HepG2 (cell line): Measurements from ENCODE around the gene TMPO. TPM values are rescaled to one million over a fixed set of nuclear protein-coding genes. Genes with fewer than 3 reads are reported as not detected.

Experiments
- ASH2L ChIP-seq: fragments of 300-600, 200-600 bp; sonication (generic); IDR thresholded peaks from 2 replicates; pipeline ENCODE4 v1.7.0; 2017; ENCODE audit warnings: low read depth, mild to moderate bottlenecking, moderate library complexity, mixed read lengths, low read length; ENCODE audit not compliant: insufficient read length
- CBX2 ChIP-seq, 2 experiments: fragments of 200-600 bp in 1 of 2; sonication (generic); formaldehyde crosslinking in 1 of 2; IDR thresholded peaks; 2 replicates each; pipeline versions ENCODE4 v1.7.0 to v1.8.1; 2018 to 2022; ENCODE audit warnings: low read depth in 2 of 2, low read length in 1 of 2, mild to moderate bottlenecking in 1 of 2, missing genetic modification reagents in 1 of 2
- PHB2 ChIP-seq: fragments of 450-650 bp; IDR thresholded peaks from 2 replicates; pipeline ENCODE4 v1.6.1; 2018; ENCODE audit not compliant: partially characterized antibody
- SMARCC2 ChIP-seq: fragments of 450-650 bp; IDR thresholded peaks from 2 replicates; pipeline ENCODE4 v1.6.1; 2017; ENCODE audit warnings: antibody characterized with exemption, mild to moderate bottlenecking
- ZFY ChIP-seq: sonication (generic); formaldehyde crosslinking; IDR thresholded peaks from 2 replicates; pipeline ENCODE4 v1.4.0; 2020; ENCODE audit warnings: missing genetic modification reagents
- ZNF160 ChIP-seq: sonication (generic); formaldehyde crosslinking; IDR thresholded peaks from 2 replicates; pipeline ENCODE4 v1.8.0; 2022; ENCODE audit warnings: mild to moderate bottlenecking, inconsistent platforms, missing genetic modification reagents
- ZNF530 ChIP-seq: sonication (generic); formaldehyde crosslinking; IDR thresholded peaks from 2 replicates; pipeline ENCODE4 v1.5.0; 2020; ENCODE audit warnings: low read depth, mild to moderate bottlenecking, missing genetic modification reagents
- ZNF556 ChIP-seq: sonication (generic); formaldehyde crosslinking; IDR thresholded peaks from 2 replicates; pipeline ENCODE4 v1.4.0; 2020; ENCODE audit warnings: mild to moderate bottlenecking, missing genetic modification reagents, borderline replicate concordance
- ZNF598 ChIP-seq: sonication (generic); formaldehyde crosslinking; IDR thresholded peaks from 2 replicates; pipeline ENCODE4 v1.5.1; 2020; ENCODE audit warnings: mild to moderate bottlenecking, missing genetic modification reagents, borderline replicate concordance
- ZNF737 ChIP-seq: sonication (generic); formaldehyde crosslinking; IDR thresholded peaks from 2 replicates; pipeline ENCODE4 v1.5.0; 2020; ENCODE audit warnings: missing genetic modification reagents, mild to moderate bottlenecking, borderline replicate concordance
- polyA plus RNA-seq, 8 experiments: library from polyadenylated mRNA; depleted of rRNA in 3 of 8; stranded (reverse) in 7 of 8; unstranded in 1 of 8; fragments of >200 nt; fragmentation: Illumina TruSeq in 4 of 8; extraction: Trizol in 4 of 8; gene quantifications; 2 replicates each; pipeline versions ENCODE4 v1.2.1 to v1.2.3, GENCODE V29; 2011 to 2016; ENCODE audit warnings: low read depth in 4 of 8, missing spikeins in 1 of 8, mixed read lengths in 1 of 8; ENCODE audit not compliant: insufficient read depth in 1 of 8
- total RNA-seq, 5 experiments: library from RNA; depleted of rRNA; stranded (reverse); fragments of >200 nt; fragmentation: Illumina TruSeq; extraction: Trizol; gene quantifications; 2 replicates each; pipeline ENCODE4 v1.2.3, GENCODE V29; 2016; ENCODE audit warnings: low read depth in 1 of 5
- TF ChIP-seq, protein P1 (sequence below): sonication (generic); formaldehyde crosslinking; conservative IDR thresholded peaks from 2 replicates; pipeline ENCODE4 v1.4.0; 2020; ENCODE audit warnings: missing genetic modification reagents
- TF ChIP-seq, protein P2 (sequence below): IDR thresholded peaks from 2 replicates; pipeline ENCODE4 v1.6.1; 2016; ENCODE audit warnings: missing compliant biosample characterization, missing genetic modification reagents, borderline replicate concordance
- TF ChIP-seq, protein P3 (sequence below): IDR thresholded peaks from 2 replicates; pipeline ENCODE4 v1.6.1; 2016; ENCODE audit warnings: control low read depth
- TF ChIP-seq, protein P4 (sequence below): sonication (generic); formaldehyde crosslinking; IDR thresholded peaks from 2 replicates; pipeline ENCODE4 v1.9.0; 2021; ENCODE audit warnings: missing genetic modification reagents, borderline replicate concordance
- TF ChIP-seq, protein P5 (sequence below): sonication (generic); formaldehyde crosslinking; IDR thresholded peaks from 2 replicates; pipeline ENCODE4 v1.4.0; 2020; ENCODE audit warnings: missing genetic modification reagents, borderline replicate concordance
- TF ChIP-seq, protein P6 (sequence below): sonication (generic); formaldehyde crosslinking; IDR thresholded peaks from 2 replicates; pipeline ENCODE4 v1.5.1; 2020; ENCODE audit warnings: missing genetic modification reagents, mild to moderate bottlenecking, borderline replicate concordance
- TF ChIP-seq, protein P7 (sequence below): sonication (generic); formaldehyde crosslinking; IDR thresholded peaks from 2 replicates; pipeline ENCODE4 v1.5.1; 2020; ENCODE audit warnings: missing genetic modification reagents, mild to moderate bottlenecking, borderline replicate concordance

Gene TMPO
- total and polyA plus RNA-seq, 2 of the 13 experiments (the other 11 are each of a cell fraction or from before 2014, with no cell fraction given) = 24.2 to 167 TPM

DNA sequence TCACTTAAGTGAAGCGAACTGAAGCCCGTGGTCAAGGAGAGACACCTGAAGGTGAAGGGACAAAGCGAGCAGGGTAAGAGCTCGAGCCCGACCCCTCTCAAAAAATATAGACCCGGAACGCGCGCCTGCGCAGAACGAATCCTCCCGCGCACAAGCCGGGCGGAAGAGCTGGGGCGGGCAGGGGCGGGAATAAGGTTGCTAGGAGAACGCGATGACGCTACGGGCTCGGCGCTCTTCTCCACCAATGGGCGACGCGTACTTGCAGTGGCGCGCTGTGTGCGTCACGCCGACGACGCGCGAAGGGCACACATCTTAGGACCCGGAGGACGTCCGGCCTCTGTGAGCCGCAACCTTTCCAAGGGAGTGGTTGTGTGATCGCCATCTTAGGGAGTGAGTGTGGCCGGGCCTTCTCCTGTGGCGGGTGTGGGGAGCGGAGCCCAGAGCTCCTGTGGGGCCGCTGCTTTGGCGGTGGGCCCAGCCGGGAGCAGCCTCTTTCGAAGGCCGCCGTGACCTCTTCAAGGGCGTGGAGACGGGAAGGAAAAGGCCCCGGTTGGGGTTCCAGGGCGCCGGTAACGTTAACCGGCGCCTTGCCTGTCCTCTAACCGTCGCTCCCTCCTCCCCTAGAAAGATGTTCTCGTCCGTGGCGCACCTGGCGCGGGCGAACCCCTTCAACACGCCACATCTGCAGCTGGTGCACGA lies 78.1 kb downstream of the TMPO start, which contains the start of gene SLC25A3 (continued):
- TF ChIP-seq, protein P1, sequence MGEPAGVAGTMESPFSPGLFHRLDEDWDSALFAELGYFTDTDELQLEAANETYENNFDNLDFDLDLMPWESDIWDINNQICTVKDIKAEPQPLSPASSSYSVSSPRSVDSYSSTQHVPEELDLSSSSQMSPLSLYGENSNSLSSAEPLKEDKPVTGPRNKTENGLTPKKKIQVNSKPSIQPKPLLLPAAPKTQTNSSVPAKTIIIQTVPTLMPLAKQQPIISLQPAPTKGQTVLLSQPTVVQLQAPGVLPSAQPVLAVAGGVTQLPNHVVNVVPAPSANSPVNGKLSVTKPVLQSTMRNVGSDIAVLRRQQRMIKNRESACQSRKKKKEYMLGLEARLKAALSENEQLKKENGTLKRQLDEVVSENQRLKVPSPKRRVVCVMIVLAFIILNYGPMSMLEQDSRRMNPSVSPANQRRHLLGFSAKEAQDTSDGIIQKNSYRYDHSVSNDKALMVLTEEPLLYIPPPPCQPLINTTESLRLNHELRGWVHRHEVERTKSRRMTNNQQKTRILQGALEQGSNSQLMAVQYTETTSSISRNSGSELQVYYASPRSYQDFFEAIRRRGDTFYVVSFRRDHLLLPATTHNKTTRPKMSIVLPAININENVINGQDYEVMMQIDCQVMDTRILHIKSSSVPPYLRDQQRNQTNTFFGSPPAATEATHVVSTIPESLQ (CRISPR knock-in tag) = peak; percentile 83
- TF ChIP-seq, protein P2, sequence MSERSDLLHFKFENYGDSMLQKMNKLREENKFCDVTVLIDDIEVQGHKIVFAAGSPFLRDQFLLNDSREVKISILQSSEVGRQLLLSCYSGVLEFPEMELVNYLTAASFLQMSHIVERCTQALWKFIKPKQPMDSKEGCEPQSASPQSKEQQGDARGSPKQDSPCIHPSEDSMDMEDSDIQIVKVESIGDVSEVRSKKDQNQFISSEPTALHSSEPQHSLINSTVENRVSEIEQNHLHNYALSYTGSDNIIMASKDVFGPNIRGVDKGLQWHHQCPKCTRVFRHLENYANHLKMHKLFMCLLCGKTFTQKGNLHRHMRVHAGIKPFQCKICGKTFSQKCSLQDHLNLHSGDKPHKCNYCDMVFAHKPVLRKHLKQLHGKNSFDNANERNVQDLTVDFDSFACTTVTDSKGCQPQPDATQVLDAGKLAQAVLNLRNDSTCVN (CRISPR knock-in tag) = no peak; the same call in 1 of the 2 replicates
- TF ChIP-seq, protein P3, sequence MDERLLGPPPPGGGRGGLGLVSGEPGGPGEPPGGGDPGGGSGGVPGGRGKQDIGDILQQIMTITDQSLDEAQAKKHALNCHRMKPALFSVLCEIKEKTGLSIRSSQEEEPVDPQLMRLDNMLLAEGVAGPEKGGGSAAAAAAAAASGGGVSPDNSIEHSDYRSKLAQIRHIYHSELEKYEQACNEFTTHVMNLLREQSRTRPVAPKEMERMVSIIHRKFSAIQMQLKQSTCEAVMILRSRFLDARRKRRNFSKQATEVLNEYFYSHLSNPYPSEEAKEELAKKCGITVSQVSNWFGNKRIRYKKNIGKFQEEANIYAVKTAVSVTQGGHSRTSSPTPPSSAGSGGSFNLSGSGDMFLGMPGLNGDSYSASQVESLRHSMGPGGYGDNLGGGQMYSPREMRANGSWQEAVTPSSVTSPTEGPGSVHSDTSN (CRISPR knock-in tag) = no peak
- TF ChIP-seq ZNF160 (CRISPR knock-in tag) = no peak; the same call in 1 of the 2 replicates
- TF ChIP-seq, protein P4, sequence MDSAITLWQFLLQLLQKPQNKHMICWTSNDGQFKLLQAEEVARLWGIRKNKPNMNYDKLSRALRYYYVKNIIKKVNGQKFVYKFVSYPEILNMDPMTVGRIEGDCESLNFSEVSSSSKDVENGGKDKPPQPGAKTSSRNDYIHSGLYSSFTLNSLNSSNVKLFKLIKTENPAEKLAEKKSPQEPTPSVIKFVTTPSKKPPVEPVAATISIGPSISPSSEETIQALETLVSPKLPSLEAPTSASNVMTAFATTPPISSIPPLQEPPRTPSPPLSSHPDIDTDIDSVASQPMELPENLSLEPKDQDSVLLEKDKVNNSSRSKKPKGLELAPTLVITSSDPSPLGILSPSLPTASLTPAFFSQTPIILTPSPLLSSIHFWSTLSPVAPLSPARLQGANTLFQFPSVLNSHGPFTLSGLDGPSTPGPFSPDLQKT (CRISPR knock-in tag) = no peak
- peak; percentile 99 for TF ChIP-seq ZFY (CRISPR knock-in tag)
- TF ChIP-seq, protein P5, sequence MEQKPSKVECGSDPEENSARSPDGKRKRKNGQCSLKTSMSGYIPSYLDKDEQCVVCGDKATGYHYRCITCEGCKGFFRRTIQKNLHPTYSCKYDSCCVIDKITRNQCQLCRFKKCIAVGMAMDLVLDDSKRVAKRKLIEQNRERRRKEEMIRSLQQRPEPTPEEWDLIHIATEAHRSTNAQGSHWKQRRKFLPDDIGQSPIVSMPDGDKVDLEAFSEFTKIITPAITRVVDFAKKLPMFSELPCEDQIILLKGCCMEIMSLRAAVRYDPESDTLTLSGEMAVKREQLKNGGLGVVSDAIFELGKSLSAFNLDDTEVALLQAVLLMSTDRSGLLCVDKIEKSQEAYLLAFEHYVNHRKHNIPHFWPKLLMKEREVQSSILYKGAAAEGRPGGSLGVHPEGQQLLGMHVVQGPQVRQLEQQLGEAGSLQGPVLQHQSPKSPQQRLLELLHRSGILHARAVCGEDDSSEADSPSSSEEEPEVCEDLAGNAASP (CRISPR knock-in tag) = peak; percentile 77; the same call in 1 of the 2 replicates
- TF ChIP-seq ASH2L = peak; percentile 69
- TF ChIP-seq ZNF556 = no peak; the same call in 1 of the 2 replicates
- no peak for TF ChIP-seq ZNF598 (CRISPR knock-in tag)
- no peak for TF ChIP-seq CBX2 (IDR thresholded peaks at IDR 0.05; ENCODE audit: low read depth, low read length)
- no peak for TF ChIP-seq CBX2 (CRISPR knock-in tag; IDR thresholded peaks at IDR 0.05; ENCODE audit: low read depth)
- TF ChIP-seq PHB2 = no peak
- no peak for TF ChIP-seq ZNF737 (CRISPR knock-in tag)
- TF ChIP-seq, protein P6, sequence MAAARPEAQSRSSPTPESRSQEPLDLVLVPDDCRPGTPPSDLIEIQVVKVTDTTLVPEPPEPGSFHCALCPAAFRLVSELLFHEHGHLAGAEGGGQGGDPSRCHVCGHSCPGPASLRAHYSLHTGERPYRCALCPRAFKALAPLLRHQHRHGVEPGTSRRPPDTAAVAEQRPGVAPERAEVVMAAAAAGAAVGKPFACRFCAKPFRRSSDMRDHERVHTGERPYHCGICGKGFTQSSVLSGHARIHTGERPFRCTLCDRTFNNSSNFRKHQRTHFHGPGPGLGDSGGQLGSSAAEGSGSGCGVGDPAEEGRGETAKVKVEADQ (CRISPR knock-in tag) = no peak
- TF ChIP-seq SMARCC2 = no peak
- no peak for TF ChIP-seq ZNF530 (CRISPR knock-in tag)
- TF ChIP-seq, protein P7, sequence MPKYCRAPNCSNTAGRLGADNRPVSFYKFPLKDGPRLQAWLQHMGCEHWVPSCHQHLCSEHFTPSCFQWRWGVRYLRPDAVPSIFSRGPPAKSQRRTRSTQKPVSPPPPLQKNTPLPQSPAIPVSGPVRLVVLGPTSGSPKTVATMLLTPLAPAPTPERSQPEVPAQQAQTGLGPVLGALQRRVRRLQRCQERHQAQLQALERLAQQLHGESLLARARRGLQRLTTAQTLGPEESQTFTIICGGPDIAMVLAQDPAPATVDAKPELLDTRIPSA (CRISPR knock-in tag) = peak; percentile 54; the same call in 1 of the 2 replicates
